Dendritic cell treated with granulocyte-macrophage colony-stimulating factor and Interleukin-4, amounts not matched to agents 40 ng/mL and 50 ng/mL, for 4 days (primary cell): ENCODE results near the gene SUGCT.
"Not testable (repeated sequence)": the region's sequence is repeated elsewhere in the genome, so short reads cannot be mapped to it uniquely, and the experiment has no call there.

ENCODE experiments used
- H3K27ac Mint-ChIP-seq: one replicate; pipeline ENCODE4 v1.8.0; 2022; ENCODE audit warnings: mild to moderate bottlenecking, mixed read lengths
- H3K27me3 Mint-ChIP-seq: one replicate; pipeline ENCODE4 v1.8.0; 2022; ENCODE audit warnings: mild to moderate bottlenecking, mixed read lengths
- H3K36me3 Mint-ChIP-seq: one replicate; pipeline ENCODE4 v1.8.0; 2022; ENCODE audit warnings: low read depth, mixed read lengths
- H3K4me1 Mint-ChIP-seq: one replicate; pipeline ENCODE4 v1.8.0; 2022; ENCODE audit warnings: low read depth, mixed read lengths
- H3K4me3 Mint-ChIP-seq: one replicate; pipeline ENCODE4 v1.8.0; 2022; ENCODE audit warnings: mild to moderate bottlenecking, moderate library complexity, mixed read lengths
- H3K9me3 Mint-ChIP-seq: one replicate; pipeline ENCODE4 v1.8.0; 2022; ENCODE audit warnings: mixed read lengths
- intact Hi-C: fragments of 100-400 bp; cut with micrococcal nuclease; formaldehyde crosslinking; loops from one replicate; pipeline ENCODE4 v1.15.0; 2022

SUGCT gene

GRCh38 chr7:40134428-40135316 lies at the start of gene SUGCT, which contains the start of gene MPLKIP:
SUGCT (plus strand) TSS chr7:40135005.
MPLKIP (minus strand) TSS chr7:40134622; CDS start chr7:40134567, 55 bp downstream.
- intact Hi-C loops = loop anchor here (5.0 to 10.0 kb wide), 2 partner anchors 510 to 567 kb away; partner anchors contain the start of genes RALA and YAE1
- Mint-ChIP-seq H3K36me3 (peaks cover 17% of the 10 kb centered on the region), H3K27me3 (peaks cover 27% of the 10 kb centered on the region), H3K4me3 (peak within 1 kb of the TSS; percentile 86), H3K9me3 (no peaks in the 10 kb centered on the region), H3K4me1 (peaks cover 20% of the 10 kb centered on the region), H3K27ac (peak within 1 kb of the TSS; percentile 96)

GRCh38 chr7:40092182-40092581 lies 42.6 kb upstream of the SUGCT start:
- H3K36me3 Mint-ChIP-seq = peaks cover 89% of the 10 kb centered on the region
- no peak overlapping the region for H3K27ac Mint-ChIP-seq
- no peaks in the 10 kb centered on the region for H3K9me3 Mint-ChIP-seq
- no peaks in the 10 kb centered on the region for H3K4me1 Mint-ChIP-seq
- no peaks in the 10 kb centered on the region for H3K27me3 Mint-ChIP-seq
- intact Hi-C loops = no loop called here
- H3K4me3 Mint-ChIP-seq = no peak overlapping the region

- Mint-ChIP-seq H3K4me3 (no peak overlapping the region), H3K36me3 (peaks cover 79% of the 10 kb centered on the region), H3K27me3 (no peaks in the 10 kb centered on the region), H3K27ac (no peak overlapping the region), H3K4me1 (no peaks in the 10 kb centered on the region), H3K9me3 (no peaks in the 10 kb centered on the region)
- intact Hi-C loops = no loop called here
These were observed 41.0 kb upstream of the SUGCT start for GRCh38 chr7:40093631-40094350.

GRCh38 chr7:40095230-40095629 lies 39.6 kb upstream of the SUGCT start:
- Mint-ChIP-seq H3K4me3 (no peak overlapping the region), H3K9me3 (no peaks in the 10 kb centered on the region), H3K36me3 (peaks cover 65% of the 10 kb centered on the region), H3K4me1 (no peaks in the 10 kb centered on the region), H3K27me3 (no peaks in the 10 kb centered on the region), H3K27ac (no peak overlapping the region)
- intact Hi-C loops = no loop called here

GRCh38 chr7:40095695-40096327 lies 39.0 kb upstream of the SUGCT start:
- Mint-ChIP-seq H3K27ac (no peak overlapping the region), H3K4me3 (no peak overlapping the region), H3K36me3 (peaks cover 59% of the 10 kb centered on the region), H3K4me1 (no peaks in the 10 kb centered on the region), H3K9me3 (no peaks in the 10 kb centered on the region), H3K27me3 (no peaks in the 10 kb centered on the region)
- intact Hi-C loops = no loop called here

- H3K36me3 Mint-ChIP-seq = peaks cover 44% of the 10 kb centered on the region
- no peak overlapping the region for H3K27ac Mint-ChIP-seq
- no peaks in the 10 kb centered on the region for H3K9me3 Mint-ChIP-seq
- no peaks in the 10 kb centered on the region for H3K4me1 Mint-ChIP-seq
- no peak overlapping the region for H3K4me3 Mint-ChIP-seq
- intact Hi-C loops = no loop called here
- no peaks in the 10 kb centered on the region for H3K27me3 Mint-ChIP-seq
These were observed 37.1 kb upstream of the SUGCT start for GRCh38 chr7:40097728-40098127.

GRCh38 chr7:40098810-40099209 lies 36.0 kb upstream of the SUGCT start:
- Mint-ChIP-seq H3K27me3 (no peaks in the 10 kb centered on the region), H3K27ac (no peak overlapping the region), H3K4me3 (no peak overlapping the region), H3K36me3 (peaks cover 33% of the 10 kb centered on the region), H3K4me1 (no peaks in the 10 kb centered on the region), H3K9me3 (no peaks in the 10 kb centered on the region)
- intact Hi-C loops = no loop called here

GRCh38 chr7:40099837-40100236 lies 35.0 kb upstream of the SUGCT start:
- Mint-ChIP-seq H3K4me1 (no peaks in the 10 kb centered on the region), H3K9me3 (no peaks in the 10 kb centered on the region), H3K36me3 (peaks cover 23% of the 10 kb centered on the region), H3K27ac (no peak overlapping the region), H3K27me3 (no peaks in the 10 kb centered on the region), H3K4me3 (no peak overlapping the region)
- intact Hi-C loops = no loop called here

- H3K4me3 Mint-ChIP-seq = no peak overlapping the region
- intact Hi-C loops = no loop called here
- peaks cover 9% of the 10 kb centered on the region for H3K36me3 Mint-ChIP-seq
- H3K27ac Mint-ChIP-seq = no peak overlapping the region
- H3K4me1 Mint-ChIP-seq = peaks cover 7% of the 10 kb centered on the region
- no peaks in the 10 kb centered on the region for H3K9me3 Mint-ChIP-seq
- H3K27me3 Mint-ChIP-seq = no peaks in the 10 kb centered on the region
These were observed 33.6 kb upstream of the SUGCT start for GRCh38 chr7:40101201-40101600.

GRCh38 chr7:40102897-40103296 lies 31.9 kb upstream of the SUGCT start:
- H3K27ac Mint-ChIP-seq = no peak overlapping the region
- H3K27me3 Mint-ChIP-seq = no peaks in the 10 kb centered on the region
- H3K36me3 Mint-ChIP-seq = peaks cover under 1% of the 10 kb centered on the region
- no peaks in the 10 kb centered on the region for H3K9me3 Mint-ChIP-seq
- no peak overlapping the region for H3K4me3 Mint-ChIP-seq
- peaks cover 7% of the 10 kb centered on the region for H3K4me1 Mint-ChIP-seq
- intact Hi-C loops = no loop called here

GRCh38 chr7:40105879-40106473 lies 28.8 kb upstream of the SUGCT start:
- no peaks in the 10 kb centered on the region for H3K27me3 Mint-ChIP-seq
- H3K9me3 Mint-ChIP-seq = no peaks in the 10 kb centered on the region
- peaks cover 7% of the 10 kb centered on the region for H3K4me1 Mint-ChIP-seq
- H3K36me3 Mint-ChIP-seq = no peaks in the 10 kb centered on the region
- H3K27ac Mint-ChIP-seq = no peak overlapping the region
- H3K4me3 Mint-ChIP-seq = no peak overlapping the region
- intact Hi-C loops = no loop called here

- intact Hi-C loops = no loop called here
- no peaks in the 10 kb centered on the region for H3K27me3 Mint-ChIP-seq
- H3K4me1 Mint-ChIP-seq = no peaks in the 10 kb centered on the region
- no peaks in the 10 kb centered on the region for H3K36me3 Mint-ChIP-seq
- H3K9me3 Mint-ChIP-seq = no peaks in the 10 kb centered on the region
- no peak overlapping the region for H3K27ac Mint-ChIP-seq
- H3K4me3 Mint-ChIP-seq = no peak overlapping the region
These were observed 18.9 kb upstream of the SUGCT start for GRCh38 chr7:40115936-40116335.

- H3K9me3 Mint-ChIP-seq, H3K4me3 Mint-ChIP-seq, intact Hi-C loops, H3K4me1 Mint-ChIP-seq, H3K36me3 Mint-ChIP-seq, H3K27me3 Mint-ChIP-seq, H3K27ac Mint-ChIP-seq: not testable (repeated sequence)
These were observed 17.6 kb upstream of the SUGCT start for GRCh38 chr7:40117199-40117598.

- H3K4me1 Mint-ChIP-seq, H3K9me3 Mint-ChIP-seq, H3K4me3 Mint-ChIP-seq, H3K36me3 Mint-ChIP-seq, intact Hi-C loops, H3K27me3 Mint-ChIP-seq: not testable (repeated sequence)
- H3K27ac Mint-ChIP-seq = peak overlapping the region; percentile 47
These were observed 16.6 kb upstream of the SUGCT start for GRCh38 chr7:40118201-40118600.
